Activated CD8-positive, alpha-beta memory T cell treated with anti-CD3 and anti-CD28 coated beads, Interleukin-2, amount 10 ng/mL, durations not matched to agents 7 days and 5 days (primary cell): ENCODE data around the gene TMEM181. TPM values are rescaled to one million over a fixed set of nuclear protein-coding genes. Genes with fewer than 3 reads are reported as not detected.
A peak's percentile ranks its signal among the peaks of the same experiment; 100 is the strongest.
"Not testable (repeated sequence)": the region's sequence is repeated elsewhere in the genome, so short reads cannot be mapped to it uniquely, and the experiment has no call there.

Experiments used
- ATAC-seq: fragments of 150-1000 bp; cut with Tn5 transposase; one replicate; pipeline ENCODE4 v1.10.0; 2021; ENCODE audit warnings: moderate library complexity
- CTCF ChIA-PET: fragments of 350-600 bp; sonication (Branson Sonifier 250); formaldehyde crosslinking; loops from one replicate; lab custom pipeline; 2021; ENCODE audit warnings: antibody characterized with exemption; lab: Charles Lee
- DNase-seq: peaks from one replicate; pipeline ENCODE4 v3.0.0-alpha.2; 2020
- H3K27ac Mint-ChIP-seq: one replicate; pipeline ENCODE4 v1.8.0; 2021; ENCODE audit warnings: mild to moderate bottlenecking, mixed read lengths
- H3K27me3 Mint-ChIP-seq: one replicate; pipeline ENCODE4 v1.8.0; 2021; ENCODE audit warnings: mixed read lengths
- H3K36me3 Mint-ChIP-seq: one replicate; pipeline ENCODE4 v1.8.0; 2021; ENCODE audit warnings: mild to moderate bottlenecking, mixed read lengths
- H3K4me1 Mint-ChIP-seq: one replicate; pipeline ENCODE4 v1.8.0; 2021; ENCODE audit warnings: mixed read lengths
- H3K4me3 Mint-ChIP-seq: one replicate; pipeline ENCODE4 v1.8.0; 2021; ENCODE audit warnings: mild to moderate bottlenecking, moderate library complexity, mixed read lengths
- H3K9me3 Mint-ChIP-seq: one replicate; pipeline ENCODE4 v1.8.0; 2022; ENCODE audit warnings: low read depth, mixed read lengths
- total RNA-seq, 2 experiments: library from RNA; stranded (reverse); gene quantifications; one replicate each; pipeline ENCODE4 v1.2.3, GENCODE V29; 2021

Gene TMEM181
- total RNA-seq, 2 experiments from 2014 or later, result 14.0 to 17.4 TPM

- CTCF ChIA-PET, result interaction anchor here (0.6 to 6.8 kb wide), 4 partner anchors 14 to 27 kb away, joined by 3 to 75 read pairs (median 20); partner anchors contain the start of genes DYNLT1 and SYTL3
- Mint-ChIP-seq H3K4me1 (peaks cover 25% of the 10 kb centered on the region), H3K9me3 (no peaks in the 10 kb centered on the region), H3K4me3 (no peak overlapping the region), H3K27ac (peak overlapping the region; percentile 15), H3K36me3 (peaks cover 65% of the 10 kb centered on the region), H3K27me3 (no peaks in the 10 kb centered on the region)
- DNase-seq (no peak), ATAC-seq (no peak)
Observed at GRCh38 chr6:158663625-158664165, 103.8 kb downstream of the TMEM181 start.

GRCh38 chr6:158665332-158665731 is 105.4 kb downstream of the TMEM181 start:
- H3K27ac Mint-ChIP-seq, result no peak overlapping the region
- CTCF ChIA-PET, result interaction anchor here (1.5 kb wide), 1 partner anchor 19 kb away, joined by 3 read pairs; no protein-coding TSS in a partner anchor

GRCh38 chr6:158666628-158667359 is 106.9 kb downstream of the TMEM181 start:
- Mint-ChIP-seq H3K36me3 (peaks cover 63% of the 10 kb centered on the region), H3K4me3 (no peak overlapping the region), H3K9me3 (no peaks in the 10 kb centered on the region), H3K27me3 (no peaks in the 10 kb centered on the region), H3K4me1 (peaks cover 16% of the 10 kb centered on the region), H3K27ac (peak overlapping the region; percentile 29)
- ATAC-seq (no peak), DNase-seq (peak; percentile 26)
- CTCF ChIA-PET, result no interaction called here

More at GRCh38 chr6:158665332-158665731, 105.4 kb downstream of the TMEM181 start:
- DNase-seq (peak; percentile 26), ATAC-seq (no peak)
- no peaks in the 10 kb centered on the region for H3K27me3 Mint-ChIP-seq
- peaks cover 16% of the 10 kb centered on the region for H3K4me1 Mint-ChIP-seq
- peaks cover 66% of the 10 kb centered on the region for H3K36me3 Mint-ChIP-seq
- no peaks in the 10 kb centered on the region for H3K9me3 Mint-ChIP-seq
- no peak overlapping the region for H3K4me3 Mint-ChIP-seq

GRCh38 chr6:158667360-158667981 is 107.6 kb downstream of the TMEM181 start:
- Mint-ChIP-seq H3K27ac (peak overlapping the region; percentile 30), H3K27me3 (no peaks in the 10 kb centered on the region), H3K9me3 (no peaks in the 10 kb centered on the region), H3K4me3 (no peak overlapping the region), H3K4me1 (peaks cover 16% of the 10 kb centered on the region), H3K36me3 (peaks cover 65% of the 10 kb centered on the region)
- ATAC-seq, result no peak
- CTCF ChIA-PET, result no interaction called here
- peak; percentile 25 for DNase-seq

DNA sequence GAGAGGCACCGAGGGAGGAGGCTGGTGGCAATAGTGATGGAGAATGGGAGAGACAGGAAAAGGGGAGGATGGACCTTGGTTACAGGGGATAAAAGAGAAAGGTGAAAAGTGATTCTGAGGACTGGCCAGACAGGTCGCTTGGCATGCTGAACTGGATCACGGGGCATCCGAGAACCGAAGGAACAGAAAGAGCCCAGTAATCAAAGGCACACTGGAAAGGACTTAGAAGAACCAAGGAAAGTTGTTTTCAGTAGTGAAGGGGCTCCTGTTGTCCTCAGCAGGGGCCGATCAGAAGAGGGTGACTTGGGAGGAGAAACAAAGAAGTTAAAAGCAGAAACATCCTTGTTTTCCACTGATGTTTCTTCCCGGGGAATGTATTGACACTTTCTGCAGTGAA is 108.8 kb downstream of the TMEM181 start:
- DNase-seq (no peak), ATAC-seq (no peak)
- CTCF ChIA-PET, result interaction anchor here (1.9 kb wide), 1 partner anchor 9 kb away, joined by 11 read pairs; no protein-coding TSS in a partner anchor
- peaks cover 63% of the 10 kb centered on the region for H3K36me3 Mint-ChIP-seq
- no peaks in the 10 kb centered on the region for H3K27me3 Mint-ChIP-seq
- no peak overlapping the region for H3K4me3 Mint-ChIP-seq
- peaks cover 16% of the 10 kb centered on the region for H3K4me1 Mint-ChIP-seq
- no peaks in the 10 kb centered on the region for H3K9me3 Mint-ChIP-seq
- peak overlapping the region; percentile 38 for H3K27ac Mint-ChIP-seq

- Mint-ChIP-seq H3K36me3 (peaks cover 66% of the 10 kb centered on the region), H3K9me3 (no peaks in the 10 kb centered on the region), H3K4me3 (no peak overlapping the region), H3K27me3 (no peaks in the 10 kb centered on the region), H3K27ac (peak overlapping the region; percentile 53), H3K4me1 (peaks cover 15% of the 10 kb centered on the region)
- ATAC-seq, result no peak
- CTCF ChIA-PET, result interaction anchor here (1.9 kb wide), 1 partner anchor 10 kb away, joined by 11 read pairs; no protein-coding TSS in a partner anchor
- no peak for DNase-seq
Observed at GRCh38 chr6:158669145-158670035, 109.5 kb downstream of the TMEM181 start.

DNA sequence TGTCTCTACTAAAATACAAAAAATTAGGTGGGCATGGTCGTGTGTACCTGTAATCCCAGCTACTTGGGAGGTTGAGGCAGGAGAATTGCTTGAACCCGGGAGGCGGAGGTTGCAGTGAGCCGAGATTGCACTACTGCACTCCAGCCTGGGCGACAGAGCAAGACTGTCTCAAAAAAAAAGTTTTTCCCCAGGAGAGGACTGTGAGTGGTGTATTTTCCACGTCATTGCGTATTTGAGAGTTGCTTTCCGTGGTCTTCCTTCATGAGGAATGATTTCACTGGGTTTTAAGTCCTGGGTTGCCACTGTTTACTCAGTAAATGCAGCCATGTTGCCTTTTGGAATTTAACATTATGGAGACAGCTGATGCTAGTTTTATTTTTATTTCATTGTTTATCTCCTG is 112.2 kb downstream of the TMEM181 start:
- H3K27me3 Mint-ChIP-seq, H3K9me3 Mint-ChIP-seq, DNase-seq, ATAC-seq, H3K4me3 Mint-ChIP-seq, H3K27ac Mint-ChIP-seq: not testable (repeated sequence)
- peaks cover 11% of the 10 kb centered on the region for H3K4me1 Mint-ChIP-seq
- CTCF ChIA-PET, result interaction anchor here (1.2 to 1.7 kb wide), 4 partner anchors 10 to 19 kb away, joined by 3 to 5 read pairs (median 4); no protein-coding TSS in a partner anchor
- H3K36me3 Mint-ChIP-seq, result peaks cover 66% of the 10 kb centered on the region

DNA sequence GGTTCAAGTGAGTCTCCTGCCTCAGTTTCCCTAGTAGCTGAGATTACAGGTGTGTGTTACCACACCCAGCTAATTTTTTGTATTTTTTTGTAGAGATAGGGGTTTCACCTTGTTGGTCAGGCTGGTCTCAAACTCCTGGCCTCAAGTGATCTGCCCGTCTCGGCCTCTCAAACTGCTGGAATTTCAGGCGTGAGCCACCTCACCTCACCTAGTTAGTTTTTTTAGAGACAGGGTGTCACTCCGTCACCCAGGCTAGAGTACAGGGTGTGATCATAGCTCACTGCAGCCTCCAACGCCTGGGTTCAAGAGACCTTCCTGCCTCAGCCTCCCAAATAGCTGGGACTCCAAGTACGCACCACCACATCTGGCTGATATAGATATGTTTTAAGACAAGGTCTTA is 112.8 kb downstream of the TMEM181 start:
- no peaks in the 10 kb centered on the region for H3K27me3 Mint-ChIP-seq
- no peaks in the 10 kb centered on the region for H3K9me3 Mint-ChIP-seq
- ATAC-seq (no peak), DNase-seq (peak; percentile 4)
- no peak overlapping the region for H3K4me3 Mint-ChIP-seq
- H3K36me3 Mint-ChIP-seq, result peaks cover 64% of the 10 kb centered on the region
- no peak overlapping the region for H3K27ac Mint-ChIP-seq
- CTCF ChIA-PET, result interaction anchor here (0.9 to 1.7 kb wide), 5 partner anchors 10 to 31 kb away, joined by 3 to 5 read pairs (median 4); no protein-coding TSS in a partner anchor
- peaks cover 13% of the 10 kb centered on the region for H3K4me1 Mint-ChIP-seq

- H3K27ac Mint-ChIP-seq, result no peak overlapping the region
- peak; percentile 5 for DNase-seq
- H3K4me1 Mint-ChIP-seq, result peaks cover 17% of the 10 kb centered on the region
- H3K9me3 Mint-ChIP-seq, result no peaks in the 10 kb centered on the region
- H3K27me3 Mint-ChIP-seq, result no peaks in the 10 kb centered on the region
- H3K4me3 Mint-ChIP-seq, result no peak overlapping the region
- ATAC-seq, result no peak
- H3K36me3 Mint-ChIP-seq, result peaks cover 66% of the 10 kb centered on the region
- CTCF ChIA-PET, result interaction anchor here (1.4 to 1.9 kb wide), 2 partner anchors 14 to 15 kb away, joined by 3 to 4 read pairs; no protein-coding TSS in a partner anchor
Observed at GRCh38 chr6:158674342-158675131, 114.6 kb downstream of the TMEM181 start.

- H3K4me1 Mint-ChIP-seq, result peaks cover 17% of the 10 kb centered on the region
- not testable (repeated sequence) for H3K27me3 Mint-ChIP-seq, H3K27ac Mint-ChIP-seq, ATAC-seq, H3K4me3 Mint-ChIP-seq, H3K9me3 Mint-ChIP-seq, DNase-seq
- CTCF ChIA-PET, result interaction anchor here (0.7 to 0.9 kb wide), 2 partner anchors 10 to 20 kb away, joined by 3 to 4 read pairs; no protein-coding TSS in a partner anchor
- peaks cover 74% of the 10 kb centered on the region for H3K36me3 Mint-ChIP-seq
Observed at GRCh38 chr6:158677094-158677493, 117.2 kb downstream of the TMEM181 start.

- Mint-ChIP-seq H3K4me3 (no peak overlapping the region), H3K9me3 (no peaks in the 10 kb centered on the region), H3K36me3 (peaks cover 75% of the 10 kb centered on the region), H3K27ac (peak overlapping the region; percentile 10), H3K27me3 (no peaks in the 10 kb centered on the region), H3K4me1 (peaks cover 18% of the 10 kb centered on the region)
- CTCF ChIA-PET, result interaction anchor here (0.7 to 2.0 kb wide), 3 partner anchors 9 to 15 kb away, joined by 3 to 9 read pairs (median 3); no protein-coding TSS in a partner anchor
- DNase-seq, result peak; percentile 3
- no peak for ATAC-seq
Observed at GRCh38 chr6:158677906-158678578, 118.2 kb downstream of the TMEM181 start.
